Kidney (tissue), 14 donors: ENCODE results near the gene ESYT1. TPM values are rescaled to one million over a fixed set of nuclear protein-coding genes. Genes with fewer than 3 reads are reported as not detected.

Source experiments
- DNase-seq, 5 donors: peaks; one replicate each; pipeline ENCODE4 v3.0.0-alpha.2; 2013 to 2020
- FAIRE-seq: peaks from 2 replicates; lab custom pipeline; 2012; peaks lifted over from hg19 to GRCh38; lab: Jason Lieb, UNC
- H3K27ac ChIP-seq, 2 donors: one replicate each; pipeline ENCODE4 v1.7.0; 2013; ENCODE audit warnings: low read depth in 2 of 2, low read length in 2 of 2, inconsistent platforms in 1 of 2
- H3K27me3 ChIP-seq: one replicate; pipeline ENCODE4 v1.7.1; 2013; ENCODE audit warnings: low read length, inconsistent platforms; ENCODE audit not compliant: control insufficient read depth, insufficient read depth
- H3K36me3 ChIP-seq, 3 donors: one replicate each; pipeline versions ENCODE4 v1.7.0 to v1.7.1; 2013; ENCODE audit warnings: low read length in 3 of 3, control low read depth in 1 of 3, inconsistent platforms in 1 of 3; ENCODE audit not compliant: insufficient read depth in 3 of 3, control insufficient read depth in 2 of 3
- H3K4me1 ChIP-seq, 3 donors: one replicate each; pipeline versions ENCODE4 v1.7.0 to v1.7.1; 2013; ENCODE audit warnings: low read length in 3 of 3, inconsistent platforms in 1 of 3, low read depth in 1 of 3; ENCODE audit not compliant: control insufficient read depth in 2 of 3, insufficient read depth in 2 of 3
- H3K4me3 ChIP-seq, 3 donors: one replicate each; pipeline versions ENCODE4 v1.7.0 to v1.8.1; 2013; ENCODE audit warnings: low read length in 3 of 3, control low read depth in 1 of 3, inconsistent platforms in 1 of 3
- H3K9ac ChIP-seq, 3 donors: one replicate each; pipeline versions ENCODE4 v1.7.0 to v1.7.1; 2013; ENCODE audit warnings: low read length in 3 of 3, control low read depth in 1 of 3, inconsistent platforms in 1 of 3
- H3K9me3 ChIP-seq, 3 donors: one replicate each; pipeline versions ENCODE4 v1.7.0 to v1.7.1; 2013; ENCODE audit warnings: low read length in 3 of 3, control low read depth in 1 of 3, inconsistent platforms in 1 of 3; ENCODE audit not compliant: control insufficient read depth in 2 of 3, insufficient read depth in 1 of 3
- intact Hi-C: fragments of 100-400 bp; cut with DNase I; formaldehyde crosslinking; loops from one replicate; pipeline ENCODE4 v1.11.1; 2022
- polyA plus RNA-seq: library from polyadenylated mRNA; stranded (reverse); fragments of 350-450 nt; fragmentation: Illumina TruSeq; extraction: RNeasy Lipid Tissue Mini Kit (QIAGEN cat#74804); gene quantifications from one replicate; pipeline ENCODE4 v1.2.3, GENCODE V29; 2014; ENCODE audit warnings: low read depth, low replicate concordance; ENCODE audit not compliant: insufficient read depth
- total RNA-seq: library from RNA; stranded (reverse); fragmentation: NEBNext Ultra II Directional; extraction: Animal tissue kit (Norgen Biotek cat#: 25700); gene quantifications from one replicate; pipeline ENCODE4 v1.2.1, GENCODE V29; 2021
- TF ChIP-seq, protein P1 (sequence below): IDR thresholded peaks from 3 replicates; pipeline ENCODE4 v1.5.1; 2012; ENCODE audit warnings: mild to moderate bottlenecking, moderate library complexity, borderline replicate concordance; ENCODE audit not compliant: insufficient read depth; ENCODE audit errors: extremely low read depth
- donor health status: control.
- donor health status: control.
- donor health status: control.
- donor health status: control.
- donor health status: control.
- donor health status: DM: yes; HTN: yes; CAD: no.
- donor health status: Normal renal cell carcinoma (clear cell type).

ESYT1 gene
- total and polyA plus RNA-seq, 2 donors from 2014 or later = 40.4 to 104 TPM

DNA sequence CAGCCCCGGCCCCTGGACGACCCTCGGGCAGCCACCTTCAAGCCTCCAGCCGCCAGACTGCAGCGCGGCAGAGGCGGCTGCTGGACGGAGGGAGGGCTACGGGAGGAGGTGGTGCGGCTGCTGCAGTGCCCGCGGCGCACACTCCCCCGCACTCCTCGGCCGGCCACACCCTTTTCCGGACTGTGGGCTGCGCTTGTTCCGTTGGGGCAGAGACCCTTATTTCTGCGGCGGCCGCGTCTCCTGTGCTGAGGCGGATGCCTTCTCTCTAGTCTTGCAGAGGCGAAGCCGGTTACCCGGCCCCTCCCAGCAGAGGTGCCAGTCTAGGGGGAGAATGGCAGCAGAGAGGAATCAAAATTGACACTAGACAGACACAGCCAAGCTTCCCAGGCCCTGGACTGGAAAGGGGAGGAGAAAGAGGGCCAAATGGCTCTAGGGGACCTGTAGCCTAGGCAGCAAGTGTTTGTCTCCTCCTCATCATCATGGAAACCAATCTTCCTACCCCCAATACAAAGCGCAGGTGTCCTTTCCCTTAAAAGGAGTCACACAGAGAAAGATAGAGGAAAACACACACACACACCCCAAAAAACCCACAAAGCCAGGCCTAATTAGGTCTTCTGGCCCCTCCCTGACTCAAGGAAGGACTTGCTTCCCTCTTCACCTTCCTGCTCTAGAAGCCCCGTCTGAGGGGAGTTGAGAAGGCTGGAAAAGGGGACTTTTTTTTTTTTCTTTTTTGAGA is 1.3 kb downstream of the ESYT1 start:
- no peaks in the 10 kb centered on the region for H3K27me3 ChIP-seq
- TF ChIP-seq, protein P1, sequence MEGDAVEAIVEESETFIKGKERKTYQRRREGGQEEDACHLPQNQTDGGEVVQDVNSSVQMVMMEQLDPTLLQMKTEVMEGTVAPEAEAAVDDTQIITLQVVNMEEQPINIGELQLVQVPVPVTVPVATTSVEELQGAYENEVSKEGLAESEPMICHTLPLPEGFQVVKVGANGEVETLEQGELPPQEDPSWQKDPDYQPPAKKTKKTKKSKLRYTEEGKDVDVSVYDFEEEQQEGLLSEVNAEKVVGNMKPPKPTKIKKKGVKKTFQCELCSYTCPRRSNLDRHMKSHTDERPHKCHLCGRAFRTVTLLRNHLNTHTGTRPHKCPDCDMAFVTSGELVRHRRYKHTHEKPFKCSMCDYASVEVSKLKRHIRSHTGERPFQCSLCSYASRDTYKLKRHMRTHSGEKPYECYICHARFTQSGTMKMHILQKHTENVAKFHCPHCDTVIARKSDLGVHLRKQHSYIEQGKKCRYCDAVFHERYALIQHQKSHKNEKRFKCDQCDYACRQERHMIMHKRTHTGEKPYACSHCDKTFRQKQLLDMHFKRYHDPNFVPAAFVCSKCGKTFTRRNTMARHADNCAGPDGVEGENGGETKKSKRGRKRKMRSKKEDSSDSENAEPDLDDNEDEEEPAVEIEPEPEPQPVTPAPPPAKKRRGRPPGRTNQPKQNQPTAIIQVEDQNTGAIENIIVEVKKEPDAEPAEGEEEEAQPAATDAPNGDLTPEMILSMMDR = no peak
- DNase-seq (peak; percentile 81 to 92 (median 87)), FAIRE-seq (no peak)
- peak overlapping the region; percentile 77 to 95 (median 90) for H3K9ac ChIP-seq
- peaks cover 11 to 25% (median 12%) of the 10 kb centered on the region in 3 donors for H3K4me1 ChIP-seq
- no peaks in the 10 kb centered on the region for H3K9me3 ChIP-seq
- H3K27ac ChIP-seq = peak overlapping the region; percentile 88 to 90
- peaks cover 4 to 25% (median 24%) of the 10 kb centered on the region in 3 donors for H3K36me3 ChIP-seq
- peak overlapping the region; percentile 80 to 83 (median 82) for H3K4me3 ChIP-seq
- intact Hi-C loops = loop anchor here (10.0 kb wide), 1 partner anchor 55 kb away; the partner anchor contains the start of gene SMARCC2

DNA sequence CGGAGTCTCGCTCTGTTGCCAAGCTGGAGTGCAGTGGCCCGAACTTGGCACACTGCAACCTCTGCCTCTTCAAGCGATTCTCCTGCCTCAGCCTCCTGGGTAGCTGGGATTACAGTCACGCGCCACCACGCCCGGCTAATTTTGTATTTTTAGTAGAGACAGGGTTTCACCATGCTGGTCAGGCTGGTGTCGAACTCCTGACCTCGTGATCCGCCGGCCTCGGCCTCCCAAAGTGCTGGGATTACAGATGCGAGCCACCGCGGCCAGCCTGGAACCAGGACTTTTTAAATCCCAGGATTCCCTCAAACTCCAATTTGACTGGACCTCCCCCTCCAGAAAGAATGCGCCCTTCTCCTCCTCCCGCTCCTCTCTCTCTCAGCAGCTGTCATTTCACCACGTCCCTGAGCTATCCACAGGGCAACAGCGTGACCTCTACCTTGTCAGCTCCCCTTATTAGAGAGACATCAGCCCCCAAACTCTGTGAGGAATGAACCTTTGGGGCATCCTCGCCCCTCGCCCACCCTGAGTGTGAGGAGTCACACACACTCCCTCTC is 2.0 kb downstream of the ESYT1 start:
- H3K4me3 ChIP-seq = peak overlapping the region in 1 of 3 donors; percentile 80
- FAIRE-seq = no peak
- DNase-seq = peak in 3 of 5 donors; percentile 21 to 63 (median 29)
- TF ChIP-seq, protein P1 = no peak
- intact Hi-C loops = loop anchor here (10.0 kb wide), 1 partner anchor 55 kb away; the partner anchor contains the start of gene SMARCC2
- H3K9me3 ChIP-seq = no peaks in the 10 kb centered on the region
- peaks cover 4 to 25% (median 24%) of the 10 kb centered on the region in 3 donors for H3K36me3 ChIP-seq
- H3K9ac ChIP-seq = peak overlapping the region in 1 of 3 donors; percentile 90
- no peak overlapping the region for H3K27ac ChIP-seq
- H3K27me3 ChIP-seq = no peaks in the 10 kb centered on the region
- H3K4me1 ChIP-seq = peaks cover 11 to 25% (median 12%) of the 10 kb centered on the region in 3 donors

DNA sequence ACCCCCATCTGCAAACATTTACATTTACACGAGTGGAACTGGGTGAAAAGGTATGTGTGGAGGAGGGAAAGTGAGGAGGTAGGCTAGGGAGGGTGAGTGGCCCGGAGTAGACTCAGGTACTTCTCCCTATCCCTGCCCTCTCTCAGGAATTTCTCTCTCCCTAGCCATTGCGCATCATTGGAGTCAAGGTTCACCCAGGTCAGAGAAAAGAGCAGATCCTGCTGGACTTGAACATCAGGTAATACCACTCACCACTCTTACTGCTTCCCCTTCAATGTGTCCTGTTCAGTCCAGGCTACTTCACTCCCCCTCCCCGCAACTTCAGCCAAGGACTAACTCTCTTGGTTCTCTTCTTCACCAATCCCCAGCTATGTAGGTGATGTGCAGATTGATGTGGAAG is 2.8 kb downstream of the ESYT1 start:
- Histone ChIP-seq H3K4me1 (peaks cover 11 to 25% (median 12%) of the 10 kb centered on the region in 3 donors), H3K27ac (no peak overlapping the region), H3K9ac (no peak overlapping the region), H3K4me3 (no peak overlapping the region), H3K36me3 (peaks cover 4 to 25% (median 24%) of the 10 kb centered on the region in 3 donors), H3K9me3 (no peaks in the 10 kb centered on the region), H3K27me3 (no peaks in the 10 kb centered on the region)
- intact Hi-C loops = no loop called here
- no peak for FAIRE-seq
- no peak for DNase-seq
- TF ChIP-seq, protein P1 = no peak
